GM12891 (cell line): ENCODE data around the gene MFSD1.
"Not testable (repeated sequence)": the region's sequence is repeated elsewhere in the genome, so short reads cannot be mapped to it uniquely, and the experiment has no call there.

ENCODE experiments used
- PAX5 ChIP-seq: IDR thresholded peaks from 2 replicates; pipeline ENCODE4 v1.6.1; 2011; ENCODE audit warnings: low read length, moderate library complexity, mild to moderate bottlenecking; ENCODE audit not compliant: insufficient read depth, severe bottlenecking
- POLR2A ChIP-seq: IDR thresholded peaks from 2 replicates; pipeline ENCODE4 v1.6.1; 2011; ENCODE audit warnings: low read depth, low read length, control low read depth
- POLR2AphosphoS5 ChIP-seq: IDR thresholded peaks from 2 replicates; pipeline ENCODE4 v1.6.1; 2011; ENCODE audit warnings: low read depth, low read length, control low read depth
- POU2F2 ChIP-seq: IDR thresholded peaks from 2 replicates; pipeline ENCODE4 v1.6.1; 2011; ENCODE audit warnings: low read depth, mild to moderate bottlenecking, control low read depth, low read length, moderate library complexity
- SPI1 ChIP-seq: IDR thresholded peaks from 2 replicates; pipeline ENCODE4 v1.6.1; 2011; ENCODE audit warnings: low read depth, low read length, control low read depth
- TAF1 ChIP-seq: IDR thresholded peaks from 2 replicates; pipeline ENCODE4 v1.6.1; 2011; ENCODE audit warnings: low read depth, low read length, control low read depth

- TF ChIP-seq POLR2AphosphoS5, POLR2A, TAF1, SPI1, POU2F2, PAX5: not testable (repeated sequence)
Measured at GRCh38 chr3:158791590-158791920, 10.3 kb upstream of the MFSD1 start.
